Stimulated activated naive B cell treated with anti-CD40 and anti-IgM and Interleukin-4, amounts not matched to agents 10 μg/mL and 1 μg/mL and 100 μg/mL, for 72 hours (primary cell): Measurements from ENCODE around the gene COPZ1.

Source experiments
- ATAC-seq, 2 donors: fragments of 150-1000 bp; cut with Tn5 transposase; replicated peaks; 2 replicates each; pipeline ENCODE4 v1.10.0; 2021; ENCODE audit warnings: moderate library complexity in 1 of 2
- DNase-seq: peaks from one replicate; pipeline ENCODE4 v3.0.0; 2021
- H3K27ac Mint-ChIP-seq: one replicate; pipeline ENCODE4 v1.8.0; 2022; ENCODE audit warnings: mild to moderate bottlenecking, mixed read lengths
- H3K27me3 Mint-ChIP-seq, 2 donors: one replicate each; pipeline ENCODE4 v1.8.0; 2022; ENCODE audit warnings: mixed read lengths in 2 of 2
- H3K36me3 Mint-ChIP-seq, 2 donors: one replicate each; pipeline ENCODE4 v1.8.0; 2022; ENCODE audit warnings: mixed read lengths in 2 of 2, mild to moderate bottlenecking in 1 of 2
- H3K4me1 Mint-ChIP-seq, 2 donors: one replicate each; pipeline ENCODE4 v1.8.0; 2022; ENCODE audit warnings: mixed read lengths in 2 of 2, mild to moderate bottlenecking in 1 of 2
- H3K4me3 Mint-ChIP-seq, 2 donors: one replicate each; pipeline ENCODE4 v1.8.0; 2022; ENCODE audit warnings: mild to moderate bottlenecking in 2 of 2, mixed read lengths in 2 of 2, moderate library complexity in 1 of 2
- H3K9me3 Mint-ChIP-seq, 2 donors: one replicate each; pipeline ENCODE4 v1.8.0; 2022; ENCODE audit warnings: mixed read lengths in 2 of 2, mild to moderate bottlenecking in 1 of 2

COPZ1 gene

GRCh38 chr12:54379398-54380201, 54.7 kb downstream of the COPZ1 start:
- Mint-ChIP-seq H3K4me1 (peaks cover 36% of the 10 kb centered on the region in 2 donors), H3K27ac (peak overlapping the region; percentile 7)
- ATAC-seq: peak; percentile 82 to 84

GRCh38 chr12:54381136-54381535, 56.2 kb downstream of the COPZ1 start:
- Mint-ChIP-seq H3K4me1 (peaks cover 47 to 49% of the 10 kb centered on the region in 2 donors), H3K27me3 (no peaks in the 10 kb centered on the region), H3K4me3 (no peak overlapping the region), H3K27ac (no peak overlapping the region), H3K9me3 (no peaks in the 10 kb centered on the region), H3K36me3 (no peaks in the 10 kb centered on the region)
- no peak for ATAC-seq
- no peak for DNase-seq

More at GRCh38 chr12:54379398-54380201, 54.7 kb downstream of the COPZ1 start:
- DNase-seq: peak; percentile 79
- no peaks in the 10 kb centered on the region for H3K9me3 Mint-ChIP-seq
- no peaks in the 10 kb centered on the region for H3K36me3 Mint-ChIP-seq
- no peaks in the 10 kb centered on the region for H3K27me3 Mint-ChIP-seq
- H3K4me3 Mint-ChIP-seq: peak overlapping the region; percentile 60 to 61

- no peak overlapping the region for H3K27ac Mint-ChIP-seq
- H3K27me3 Mint-ChIP-seq: no peaks in the 10 kb centered on the region
- ATAC-seq (no peak), DNase-seq (no peak)
- no peaks in the 10 kb centered on the region for H3K9me3 Mint-ChIP-seq
- no peak overlapping the region for H3K4me3 Mint-ChIP-seq
- no peaks in the 10 kb centered on the region for H3K36me3 Mint-ChIP-seq
- H3K4me1 Mint-ChIP-seq: peaks cover 59% of the 10 kb centered on the region in 2 donors
Observed at GRCh38 chr12:54383041-54383609, 58.2 kb downstream of the COPZ1 start.

GRCh38 chr12:54384591-54385041, 59.7 kb downstream of the COPZ1 start, which contains the start of gene ZNF385A:
TSS of gene ZNF385A (minus strand) at chr12:54384733. CDS start at chr12:54384514, 219 bp downstream.
- DNase-seq: peak; percentile 54
- no peaks in the 10 kb centered on the region for H3K36me3 Mint-ChIP-seq
- peak within 1 kb of the TSS; percentile 26 to 42 for H3K4me3 Mint-ChIP-seq
- no peaks in the 10 kb centered on the region for H3K9me3 Mint-ChIP-seq
- peak; percentile 82 for ATAC-seq
- H3K4me1 Mint-ChIP-seq: peaks cover 59 to 64% of the 10 kb centered on the region in 2 donors
- no peaks in the 10 kb centered on the region for H3K27me3 Mint-ChIP-seq
- H3K27ac Mint-ChIP-seq: peak within 1 kb of the TSS; percentile 68

- H3K27ac Mint-ChIP-seq: peak overlapping the region; percentile 68
- peak; percentile 60 for DNase-seq
- no peaks in the 10 kb centered on the region for H3K9me3 Mint-ChIP-seq
- H3K27me3 Mint-ChIP-seq: no peaks in the 10 kb centered on the region
- H3K4me3 Mint-ChIP-seq: peak overlapping the region; percentile 5 to 42
- H3K4me1 Mint-ChIP-seq: peaks cover 63 to 67% of the 10 kb centered on the region in 2 donors
- H3K36me3 Mint-ChIP-seq: no peaks in the 10 kb centered on the region
- ATAC-seq: peak; percentile 69 to 75
Observed at GRCh38 chr12:54385251-54385914, 60.5 kb downstream of the COPZ1 start.

GRCh38 chr12:54386403-54387113, 61.6 kb downstream of the COPZ1 start:
- no peak overlapping the region for H3K27ac Mint-ChIP-seq
- no peak for ATAC-seq

GRCh38 chr12:54387114-54387467, 62.2 kb downstream of the COPZ1 start:
- Mint-ChIP-seq H3K4me1 (peaks cover 63 to 84% of the 10 kb centered on the region in 2 donors), H3K4me3 (no peak overlapping the region)
- DNase-seq: no peak

More at GRCh38 chr12:54386403-54387113, 61.6 kb downstream of the COPZ1 start:
- H3K9me3 Mint-ChIP-seq: no peaks in the 10 kb centered on the region
- H3K36me3 Mint-ChIP-seq: no peaks in the 10 kb centered on the region
- no peaks in the 10 kb centered on the region for H3K27me3 Mint-ChIP-seq
- DNase-seq: no peak
- H3K4me3 Mint-ChIP-seq: no peak overlapping the region
- peaks cover 60 to 79% of the 10 kb centered on the region in 2 donors for H3K4me1 Mint-ChIP-seq

GRCh38 chr12:54388237-54389133, 63.6 kb downstream of the COPZ1 start:
- DNase-seq: no peak

More at GRCh38 chr12:54387114-54387467, 62.2 kb downstream of the COPZ1 start:
- H3K27me3 Mint-ChIP-seq: no peaks in the 10 kb centered on the region
- H3K36me3 Mint-ChIP-seq: no peaks in the 10 kb centered on the region
- H3K27ac Mint-ChIP-seq: no peak overlapping the region
- no peak for ATAC-seq
- no peaks in the 10 kb centered on the region for H3K9me3 Mint-ChIP-seq

GRCh38 chr12:54389134-54389508, 64.2 kb downstream of the COPZ1 start:
- H3K4me1 Mint-ChIP-seq: peaks cover 63 to 92% of the 10 kb centered on the region in 2 donors
- H3K36me3 Mint-ChIP-seq: no peaks in the 10 kb centered on the region

More at GRCh38 chr12:54388237-54389133, 63.6 kb downstream of the COPZ1 start:
- no peak overlapping the region for H3K27ac Mint-ChIP-seq
- H3K4me1 Mint-ChIP-seq: peaks cover 63 to 92% of the 10 kb centered on the region in 2 donors
- no peak for ATAC-seq
- no peaks in the 10 kb centered on the region for H3K9me3 Mint-ChIP-seq
- H3K27me3 Mint-ChIP-seq: no peaks in the 10 kb centered on the region
- no peak overlapping the region for H3K4me3 Mint-ChIP-seq
- no peaks in the 10 kb centered on the region for H3K36me3 Mint-ChIP-seq

GRCh38 chr12:54389607-54390175, 64.8 kb downstream of the COPZ1 start:
- DNase-seq: no peak
- Mint-ChIP-seq H3K4me1 (peaks cover 59 to 88% of the 10 kb centered on the region in 2 donors), H3K9me3 (no peaks in the 10 kb centered on the region), H3K4me3 (peak overlapping the region; percentile 18 to 39), H3K27me3 (no peaks in the 10 kb centered on the region), H3K27ac (peak overlapping the region; percentile 4), H3K36me3 (no peaks in the 10 kb centered on the region)
- no peak for ATAC-seq

More at GRCh38 chr12:54389134-54389508, 64.2 kb downstream of the COPZ1 start:
- Mint-ChIP-seq H3K27me3 (no peaks in the 10 kb centered on the region), H3K9me3 (no peaks in the 10 kb centered on the region), H3K4me3 (no peak overlapping the region), H3K27ac (no peak overlapping the region)
- no peak for ATAC-seq
- DNase-seq: no peak

GRCh38 chr12:54390176-54390667, 65.3 kb downstream of the COPZ1 start:
- Mint-ChIP-seq H3K4me1 (peaks cover 54 to 83% of the 10 kb centered on the region in 2 donors), H3K36me3 (no peaks in the 10 kb centered on the region), H3K27ac (peak overlapping the region; percentile 4), H3K9me3 (no peaks in the 10 kb centered on the region), H3K27me3 (no peaks in the 10 kb centered on the region), H3K4me3 (peak overlapping the region; percentile 66 to 86)
- ATAC-seq (no peak), DNase-seq (no peak)

GRCh38 chr12:54390668-54391551, 66.0 kb downstream of the COPZ1 start:
- DNase-seq: peak; percentile 37
- H3K4me1 Mint-ChIP-seq: peaks cover 49 to 76% of the 10 kb centered on the region in 2 donors
- H3K36me3 Mint-ChIP-seq: no peaks in the 10 kb centered on the region
- peak overlapping the region; percentile 31 for H3K27ac Mint-ChIP-seq
- ATAC-seq: peak; percentile 70 to 80
- H3K4me3 Mint-ChIP-seq: peak overlapping the region; percentile 83 to 86
- no peaks in the 10 kb centered on the region for H3K9me3 Mint-ChIP-seq
- no peaks in the 10 kb centered on the region for H3K27me3 Mint-ChIP-seq
